ENCODE results near the gene ESRRG. TPM values are rescaled to one million over a fixed set of nuclear protein-coding genes. Genes with fewer than 3 reads are reported as not detected.

Gene ESRRG
- total RNA-seq, 6 experiments from 2014 or later, result 0.11 to 1.9 (median 0.18) TPM

GRCh38 chr1:216686860-216687766, 36.1 kb downstream of the ESRRG start:
- intact Hi-C loops (cut with DNase I), result no loop called here
- no peaks in the 10 kb centered on the region for H3K9me3 ChIP-seq
- H3K4me1 ChIP-seq, result no peaks in the 10 kb centered on the region
- WGBS (ENCODE audit: insufficient coverage, low coverage, low lambda C conversion rate, missing lambda C conversion rate), result 43% methylated on average over 13 of the region's 14 CpGs
- ATAC-seq (no peak), DNase-seq (no peak)
- H3K27ac ChIP-seq, result no peak overlapping the region
- TF ChIP-seq POLR2A (IDR thresholded peaks at IDR 0.05), result no peak
- H3K4me3 ChIP-seq, result no peak overlapping the region
- H3K36me3 ChIP-seq, result no peaks in the 10 kb centered on the region
- H3K27me3 ChIP-seq, result no peaks in the 10 kb centered on the region

- Histone ChIP-seq H3K27me3 (no peaks in the 10 kb centered on the region), H3K36me3 (no peaks in the 10 kb centered on the region), H3K9me3 (no peaks in the 10 kb centered on the region), H3K27ac (no peak overlapping the region), H3K4me1 (no peaks in the 10 kb centered on the region), H3K4me3 (no peak overlapping the region)
- TF ChIP-seq CTCF (IDR thresholded peaks at IDR 0.05) (no peak), POLR2A (IDR thresholded peaks at IDR 0.05) (no peak)
- DNase-seq, result no peak
- intact Hi-C loops (cut with DNase I), result no loop called here
- WGBS (ENCODE audit: insufficient coverage, low coverage, low lambda C conversion rate, missing lambda C conversion rate), result 63% methylated on average over 7 of the region's 7 CpGs
- ATAC-seq, result no peak
Observed at GRCh38 chr1:216682752-216683151, 40.5 kb downstream of the ESRRG start.

- Histone ChIP-seq H3K27ac (no peak overlapping the region), H3K4me1 (no peaks in the 10 kb centered on the region), H3K36me3 (no peaks in the 10 kb centered on the region), H3K27me3 (no peaks in the 10 kb centered on the region), H3K9me3 (no peaks in the 10 kb centered on the region), H3K4me3 (no peak overlapping the region)
- 57% methylated on average over 14 of the region's 14 CpGs for WGBS (ENCODE audit: insufficient coverage, low coverage, low lambda C conversion rate, missing lambda C conversion rate)
- DNase-seq (no peak), ATAC-seq (no peak)
- TF ChIP-seq POLR2A (IDR thresholded peaks at IDR 0.05) (no peak), CTCF (IDR thresholded peaks at IDR 0.05) (no peak)
- intact Hi-C loops (cut with DNase I), result no loop called here
Observed at GRCh38 chr1:216679108-216679507, 44.1 kb downstream of the ESRRG start.

GRCh38 chr1:216670118-216670883, 52.9 kb downstream of the ESRRG start:
- Histone ChIP-seq H3K9me3 (no peaks in the 10 kb centered on the region), H3K27ac (no peak overlapping the region), H3K36me3 (no peaks in the 10 kb centered on the region), H3K27me3 (no peaks in the 10 kb centered on the region), H3K4me1 (no peaks in the 10 kb centered on the region), H3K4me3 (no peak overlapping the region)
- ATAC-seq, result no peak
- TF ChIP-seq CTCF (IDR thresholded peaks at IDR 0.05) (no peak), POLR2A (IDR thresholded peaks at IDR 0.05) (no peak)
- 77% methylated on average over 3 of the region's 6 CpGs for WGBS (ENCODE audit: insufficient coverage, low coverage, low lambda C conversion rate, missing lambda C conversion rate)
- DNase-seq, result no peak
- intact Hi-C loops (cut with DNase I), result no loop called here

- no peaks in the 10 kb centered on the region for H3K4me1 ChIP-seq
- no peaks in the 10 kb centered on the region for H3K9me3 ChIP-seq
- DNase-seq, result no peak
- intact Hi-C loops (cut with DNase I), result no loop called here
- no peaks in the 10 kb centered on the region for H3K27me3 ChIP-seq
- no peak overlapping the region for H3K4me3 ChIP-seq
- no peak overlapping the region for H3K27ac ChIP-seq
- ATAC-seq, result no peak
- 62% methylated on average over 2 of the region's 2 CpGs for WGBS (ENCODE audit: insufficient coverage, low coverage, low lambda C conversion rate, missing lambda C conversion rate)
- no peaks in the 10 kb centered on the region for H3K36me3 ChIP-seq
- no peak for TF ChIP-seq POLR2A (IDR thresholded peaks at IDR 0.05)
- TF ChIP-seq CTCF (IDR thresholded peaks at IDR 0.05), result no peak
Observed at GRCh38 chr1:216666441-216666840, 56.8 kb downstream of the ESRRG start.
